Ovary (tissue), 3 donors: ENCODE data around the gene KBTBD6.
"Not testable (repeated sequence)": the region's sequence is repeated elsewhere in the genome, so short reads cannot be mapped to it uniquely, and the experiment has no call there.

Experiments used
- CTCF ChIP-seq, 3 donors: fragments of 450-650 bp in 2 of 3; fragments of 200-600 bp in 1 of 3; IDR thresholded peaks; one replicate each; pipeline versions ENCODE4 v1.5.1 to v1.8.0; 2016 to 2022; ENCODE audit warnings: antibody characterized with exemption in 3 of 3, mild to moderate bottlenecking in 1 of 3
- POLR2A ChIP-seq: fragments of 450-650 bp; IDR thresholded peaks from one replicate; pipeline ENCODE4 v1.6.1; 2017; ENCODE audit warnings: antibody characterized with exemption, mild to moderate bottlenecking, moderate library complexity
- donor health status: DM: no; HTN: no; CAD: no.

GRCh38 chr13:41131660-41132511 lies 716 bp downstream of the KBTBD6 start:
- not testable (repeated sequence) for TF ChIP-seq POLR2A; CTCF (IDR thresholded peaks at IDR 0.05)
